Fibroblast of mammary gland (primary cell): ENCODE data around the gene LIN7C.

ENCODE experiments used
- DNase-seq: peaks from one replicate; pipeline ENCODE4 v3.0.0-alpha.2; 2010; ENCODE audit warnings: low read depth
- H3K4me3 ChIP-seq: 2 replicates; pipeline ENCODE4 v1.5.1; 2011; ENCODE audit warnings: low read depth, mild to moderate bottlenecking, low read length, moderate library complexity; ENCODE audit not compliant: control insufficient read depth
- CTCF ChIP-seq: conservative IDR thresholded peaks from 2 replicates; pipeline ENCODE4 v1.5.1; 2011; ENCODE audit warnings: low read depth, low read length, inconsistent platforms; ENCODE audit not compliant: control insufficient read depth, insufficient read depth

Gene LIN7C

GRCh38 chr11:27513389-27513788 lies 6.8 kb upstream of the LIN7C start:
- DNase-seq: no peak
- no peak for TF ChIP-seq CTCF
- no peak overlapping the region for H3K4me3 ChIP-seq

GRCh38 chr11:27512238-27512637 lies 5.7 kb upstream of the LIN7C start:
- no peak for TF ChIP-seq CTCF
- DNase-seq: no peak
- no peak overlapping the region for H3K4me3 ChIP-seq

DNA sequence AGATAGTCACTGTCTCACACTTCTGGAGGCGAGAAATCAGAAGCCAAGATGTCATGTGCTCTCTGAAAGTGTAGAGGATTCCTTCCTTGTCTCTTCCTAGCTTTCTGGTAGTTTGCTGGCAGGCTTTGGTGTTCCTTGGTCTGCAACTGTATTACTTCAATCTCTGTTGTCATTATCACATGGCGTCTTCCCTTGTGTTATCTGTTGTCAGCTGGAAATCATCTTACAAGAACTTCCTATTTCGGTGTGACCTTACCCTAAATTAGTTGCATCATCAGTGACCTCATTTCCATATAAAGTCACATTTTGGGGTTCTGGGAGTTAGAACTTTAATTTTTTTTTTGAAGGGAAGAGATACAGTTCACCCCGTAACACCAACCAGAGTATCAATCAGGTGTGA lies 3.3 kb upstream of the LIN7C start:
- TF ChIP-seq CTCF: no peak
- no peak for DNase-seq
- H3K4me3 ChIP-seq: no peak overlapping the region

- TF ChIP-seq CTCF: no peak
- peak overlapping the region; percentile 88 for H3K4me3 ChIP-seq
- peak; percentile 7 for DNase-seq
Measured at GRCh38 chr11:27507557-27508322, 1.2 kb upstream of the LIN7C start.

DNA sequence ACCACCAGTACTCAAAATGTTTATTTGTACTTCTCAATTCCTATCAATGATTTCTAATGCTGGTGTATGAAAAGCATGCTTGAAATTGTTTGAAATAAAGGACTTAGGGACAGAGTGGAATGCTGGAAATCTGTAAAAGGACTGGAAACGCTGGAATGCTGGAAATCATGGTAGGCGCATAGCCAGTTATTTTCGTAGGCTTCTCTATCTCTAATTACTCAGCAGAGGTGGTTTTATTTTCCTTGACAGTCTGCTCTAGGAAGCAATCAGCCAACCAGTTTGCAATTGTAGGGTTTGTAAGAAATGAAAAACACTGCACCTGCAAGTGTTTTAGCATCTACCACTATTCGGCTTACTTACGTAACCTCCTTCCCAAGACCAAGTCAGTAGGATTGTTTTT lies 788 bp downstream of the LIN7C start:
- no peak for TF ChIP-seq CTCF
- peak overlapping the region; percentile 88 for H3K4me3 ChIP-seq
- DNase-seq: no peak

- TF ChIP-seq CTCF: no peak
- no peak for DNase-seq
- no peak overlapping the region for H3K4me3 ChIP-seq
Measured at GRCh38 chr11:27504205-27504604, 2.4 kb downstream of the LIN7C start.
